Inflammatory macrophage treated with lipopolysaccharide for 4 hours (primary cell): ENCODE data around the gene HNRNPDL.
"Not testable (repeated sequence)": the region's sequence is repeated elsewhere in the genome, so short reads cannot be mapped to it uniquely, and the experiment has no call there.

Experiments
- DNase-seq: peaks from one replicate; pipeline ENCODE4 v3.0.0-alpha.2; 2020

The HNRNPDL gene

GRCh38 chr4:82430193-82430963 lies at the start of gene HNRNPDL, which contains the start of gene ENOPH1:
HNRNPDL (minus strand) TSS chr4:82430462; CDS start chr4:82429690, 772 bp downstream.
ENOPH1 (plus strand) TSS chr4:82430590; CDS start chr4:82430830, 240 bp downstream.
- DNase-seq: peak; percentile 98

DNA sequence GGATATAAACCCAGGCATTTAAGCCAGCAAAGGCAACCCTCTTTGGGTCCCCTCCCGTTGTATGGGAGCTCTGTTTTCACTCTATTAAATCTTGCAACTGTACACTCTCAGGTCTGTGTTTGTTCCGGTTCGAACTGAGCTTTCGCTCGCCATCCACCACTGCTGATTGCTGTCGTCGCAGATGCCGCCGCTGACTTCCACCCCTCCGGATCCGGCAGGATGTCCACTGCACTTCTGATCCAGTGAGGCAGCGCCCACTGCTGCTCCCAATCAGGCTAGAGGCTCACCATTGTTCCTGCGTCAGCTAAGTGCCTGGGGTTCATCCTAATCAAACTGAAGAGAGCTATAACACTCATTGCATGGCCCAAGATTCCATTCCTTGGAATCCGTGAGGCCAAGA lies 49.3 kb upstream of the HNRNPDL start:
- no peak for DNase-seq

DNA sequence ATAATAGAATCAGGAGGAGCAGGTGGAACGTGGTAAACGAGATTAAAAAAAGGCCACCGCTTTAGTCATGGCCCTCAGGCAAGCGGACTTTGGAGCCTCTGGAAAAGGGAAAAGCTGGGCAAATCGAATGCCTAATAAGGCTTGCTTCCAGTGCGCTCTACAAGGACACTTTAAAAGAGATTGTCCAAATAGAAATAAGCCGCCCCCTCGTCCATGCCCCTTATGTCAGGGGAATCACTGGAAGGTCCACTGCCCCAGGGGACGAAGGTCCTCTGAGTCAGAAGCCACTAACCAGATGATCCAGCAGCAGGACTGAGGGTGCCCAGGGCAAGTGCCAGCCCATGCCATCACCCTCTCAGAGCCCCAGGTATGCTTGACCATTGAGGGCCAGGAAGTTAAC lies 47.2 kb upstream of the HNRNPDL start:
- not testable (repeated sequence) for DNase-seq

DNA sequence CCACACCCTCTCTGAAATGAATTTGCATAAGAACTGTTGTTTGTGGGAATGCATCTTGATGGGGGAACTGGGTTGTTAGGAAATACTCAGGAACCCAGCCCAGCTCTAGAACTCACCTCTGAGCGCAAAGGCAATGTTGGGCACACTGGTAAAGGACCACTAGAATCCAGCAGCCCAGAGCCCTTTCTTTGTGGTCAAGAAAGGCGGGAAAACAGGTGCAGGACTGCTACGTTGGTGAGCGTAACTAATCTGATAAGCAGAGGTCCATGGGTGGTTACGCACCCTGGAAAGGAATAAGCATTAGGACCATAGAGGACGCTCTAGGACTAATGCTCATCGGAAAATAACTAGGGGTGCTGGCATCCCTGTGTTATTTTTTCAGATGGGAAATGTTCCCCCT lies 45.7 kb upstream of the HNRNPDL start:
- DNase-seq: not testable (repeated sequence)

GRCh38 chr4:82473621-82474164 lies 43.4 kb upstream of the HNRNPDL start:
- DNase-seq: no peak

- peak; percentile 15 for DNase-seq
Observed at GRCh38 chr4:82473080-82473479, 42.8 kb upstream of the HNRNPDL start.

- DNase-seq: no peak
Observed at GRCh38 chr4:82469791-82470345, 39.6 kb upstream of the HNRNPDL start.

DNA sequence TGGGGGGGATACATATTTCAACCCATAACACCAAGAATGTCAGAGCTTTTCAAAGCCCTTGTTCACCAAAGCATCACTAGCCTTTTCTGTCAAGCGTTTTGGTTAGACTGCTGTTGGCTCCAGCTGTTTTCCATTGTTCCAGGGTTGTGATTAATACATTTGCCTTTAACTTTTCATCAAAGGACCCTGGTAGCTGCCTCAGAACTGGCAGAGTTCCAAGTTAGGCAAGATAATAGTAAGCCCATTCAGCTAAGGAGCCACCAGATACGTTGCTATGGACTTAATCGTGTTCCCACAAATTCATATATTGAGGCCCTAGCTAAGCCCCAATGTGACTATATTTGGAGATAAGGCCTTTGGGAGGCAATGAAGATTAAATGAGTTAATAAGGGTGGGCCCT lies 37.2 kb upstream of the HNRNPDL start:
- DNase-seq: no peak

DNA sequence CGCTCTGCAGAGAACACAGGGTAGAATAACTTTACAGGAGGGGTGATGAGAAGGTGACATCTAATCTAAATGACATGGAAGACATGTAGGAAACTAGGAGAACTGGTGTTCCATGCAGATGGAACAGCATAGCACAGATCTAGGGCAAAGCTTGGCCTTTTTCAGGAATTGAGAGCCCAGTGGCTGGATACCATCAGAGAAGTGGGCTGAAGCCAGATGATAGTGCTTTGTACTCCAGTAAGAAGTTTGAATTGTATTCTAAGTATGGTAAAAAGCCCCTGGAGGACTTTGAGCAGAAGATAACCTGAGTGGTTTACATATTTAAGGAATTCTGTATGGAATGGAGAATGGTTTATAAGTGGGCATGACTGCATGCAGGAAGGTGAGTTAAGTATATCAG lies 33.0 kb upstream of the HNRNPDL start:
- DNase-seq: no peak

- DNase-seq: peak; percentile 76
Observed at GRCh38 chr4:82462415-82462831, 32.2 kb upstream of the HNRNPDL start.

DNA sequence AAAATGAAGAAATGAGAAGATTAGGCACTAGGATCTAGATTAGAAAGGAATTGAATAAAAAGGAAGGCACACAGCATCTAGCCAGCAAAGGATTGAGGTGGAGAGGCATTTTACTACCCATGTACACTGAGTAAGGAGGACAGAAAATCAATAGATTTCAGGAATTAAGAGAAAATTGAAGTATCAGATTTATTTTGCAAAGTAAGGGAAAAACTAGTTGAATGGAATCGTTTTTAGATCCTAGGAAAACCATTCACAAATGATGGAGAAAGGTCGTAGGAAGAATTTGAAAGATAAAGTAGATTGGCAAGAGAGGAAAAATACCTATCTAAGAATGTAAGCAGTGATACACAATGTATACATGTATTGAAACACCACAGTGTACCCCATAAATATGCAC lies 31.4 kb upstream of the HNRNPDL start:
- no peak for DNase-seq

GRCh38 chr4:82458729-82459128 lies 28.5 kb upstream of the HNRNPDL start:
- no peak for DNase-seq

GRCh38 chr4:82457266-82457665 lies 27.0 kb upstream of the HNRNPDL start:
- no peak for DNase-seq

DNA sequence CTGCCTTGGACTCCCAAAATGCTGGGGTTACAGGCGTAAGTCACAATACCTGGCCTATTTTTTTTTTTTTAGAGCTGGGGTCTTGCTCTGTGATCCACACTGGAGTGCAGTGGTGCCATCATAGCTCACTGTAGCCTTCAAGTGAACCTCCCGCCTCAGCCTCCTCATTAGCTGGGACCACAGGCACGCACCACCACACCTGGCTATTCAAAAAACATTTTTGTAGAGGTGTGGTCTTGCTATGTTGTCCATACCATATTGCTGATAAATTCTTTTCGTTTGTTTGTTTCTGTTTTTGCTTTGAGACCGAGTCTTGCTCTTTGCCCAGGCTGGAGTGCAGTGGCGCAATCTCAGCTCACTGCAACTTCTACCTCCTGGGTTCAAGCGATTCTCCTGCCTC lies 21.8 kb upstream of the HNRNPDL start:
- no peak for DNase-seq

- no peak for DNase-seq
Observed at GRCh38 chr4:82450966-82451755, 20.9 kb upstream of the HNRNPDL start.

DNA sequence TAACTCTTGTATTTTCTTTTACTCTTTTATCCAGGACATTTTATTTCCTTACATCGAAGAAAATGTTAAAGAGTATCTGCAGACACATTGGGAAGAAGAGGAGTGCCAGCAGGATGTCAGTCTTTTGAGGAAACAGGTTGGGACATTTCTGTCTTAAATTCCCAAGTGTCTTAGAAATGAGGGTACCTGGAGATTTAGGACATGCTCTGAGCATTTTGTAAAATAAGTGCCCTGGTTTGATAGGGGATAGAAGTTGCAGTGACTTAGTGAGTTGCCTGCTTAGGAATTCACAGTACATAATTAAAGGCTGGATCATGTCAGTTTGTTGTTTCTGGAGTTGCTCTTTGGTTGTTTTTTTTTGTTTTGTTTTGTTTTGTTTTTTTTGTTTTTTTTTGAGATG lies 17.6 kb upstream of the HNRNPDL start:
- no peak for DNase-seq

DNA sequence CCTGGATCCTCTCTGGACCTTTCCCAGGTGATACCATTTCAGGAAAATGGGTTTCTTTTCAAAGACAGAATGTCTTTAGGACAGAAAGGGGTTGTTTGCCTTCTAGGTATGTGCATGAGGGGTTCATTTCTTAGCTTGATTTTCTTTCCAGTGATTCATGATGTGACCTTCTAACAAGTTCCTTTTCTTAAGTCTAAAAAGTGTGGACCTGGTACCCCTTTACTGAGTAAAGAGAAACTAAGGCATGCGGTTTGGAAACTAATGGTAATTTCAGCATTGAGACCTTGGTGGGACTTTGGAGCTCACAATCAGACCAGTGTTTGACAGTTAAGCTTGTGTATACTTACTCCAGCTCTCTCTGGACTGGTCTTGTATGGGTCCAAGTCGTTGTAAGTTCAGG lies 8.8 kb upstream of the HNRNPDL start:
- no peak for DNase-seq

GRCh38 chr4:82437285-82438005 lies 7.2 kb upstream of the HNRNPDL start:
- no peak for DNase-seq

DNA sequence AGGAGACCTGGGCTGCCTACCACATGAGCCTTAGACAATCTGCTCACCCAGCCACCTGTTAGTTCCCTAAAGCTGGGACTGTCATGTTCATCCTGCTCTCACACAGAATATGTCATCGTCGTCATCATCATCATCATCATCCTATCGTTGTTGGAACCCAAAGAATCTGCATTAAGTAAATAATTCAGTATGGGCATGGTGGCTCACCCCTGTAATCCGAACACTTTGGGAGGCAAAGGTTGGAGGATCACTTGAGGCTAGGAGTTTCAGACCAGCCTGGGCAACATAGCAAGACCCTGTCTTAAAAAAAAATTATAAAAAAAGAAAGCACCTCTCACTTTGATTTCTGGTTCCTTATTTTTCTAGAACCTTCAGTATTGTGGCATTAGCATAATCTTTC lies 6.5 kb upstream of the HNRNPDL start:
- no peak for DNase-seq

GRCh38 chr4:82436130-82436529 lies 5.9 kb upstream of the HNRNPDL start:
- DNase-seq: no peak

DNA sequence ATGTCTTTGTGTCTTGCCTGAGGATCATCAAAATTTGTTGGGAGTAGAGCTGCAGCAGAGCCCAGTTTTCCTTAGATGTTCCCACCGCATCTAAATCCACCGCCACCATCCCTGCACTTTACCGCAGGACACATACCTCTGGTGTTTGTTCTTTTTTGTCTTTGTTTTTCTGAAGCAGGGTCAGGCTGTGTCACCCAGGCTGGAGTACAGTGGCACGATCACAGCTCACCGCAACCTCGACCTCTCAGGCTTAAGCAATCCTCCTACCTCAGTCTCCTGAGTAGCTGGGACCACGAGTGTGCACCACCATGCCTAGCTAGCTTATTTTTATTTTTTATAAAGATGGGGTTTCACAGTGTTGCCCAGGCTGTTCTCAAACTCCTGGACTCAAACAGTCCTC lies 4.7 kb upstream of the HNRNPDL start:
- DNase-seq: no peak

GRCh38 chr4:82433791-82434190 lies 3.5 kb upstream of the HNRNPDL start:
- no peak for DNase-seq

- no peak for DNase-seq
Observed at GRCh38 chr4:82432596-82432995, 2.3 kb upstream of the HNRNPDL start.
